PC-3 (cell line): ENCODE data around the gene HTR1E.

Source experiments
- EZH2 ChIP-seq: fragments of 300-600 bp; sonication (generic); IDR thresholded peaks from one replicate; pipeline ENCODE4 v1.6.1; 2017; ENCODE audit warnings: antibody characterized with exemption, mild to moderate bottlenecking, low read length; ENCODE audit not compliant: unreplicated experiment
- TF ChIP-seq, protein P1 (sequence below): fragments of 300-600 bp; sonication (generic); conservative IDR thresholded peaks from 2 replicates; pipeline ENCODE4 v1.5.1; 2017; ENCODE audit warnings: antibody characterized with exemption, low read depth, mild to moderate bottlenecking, low read length

DNA sequence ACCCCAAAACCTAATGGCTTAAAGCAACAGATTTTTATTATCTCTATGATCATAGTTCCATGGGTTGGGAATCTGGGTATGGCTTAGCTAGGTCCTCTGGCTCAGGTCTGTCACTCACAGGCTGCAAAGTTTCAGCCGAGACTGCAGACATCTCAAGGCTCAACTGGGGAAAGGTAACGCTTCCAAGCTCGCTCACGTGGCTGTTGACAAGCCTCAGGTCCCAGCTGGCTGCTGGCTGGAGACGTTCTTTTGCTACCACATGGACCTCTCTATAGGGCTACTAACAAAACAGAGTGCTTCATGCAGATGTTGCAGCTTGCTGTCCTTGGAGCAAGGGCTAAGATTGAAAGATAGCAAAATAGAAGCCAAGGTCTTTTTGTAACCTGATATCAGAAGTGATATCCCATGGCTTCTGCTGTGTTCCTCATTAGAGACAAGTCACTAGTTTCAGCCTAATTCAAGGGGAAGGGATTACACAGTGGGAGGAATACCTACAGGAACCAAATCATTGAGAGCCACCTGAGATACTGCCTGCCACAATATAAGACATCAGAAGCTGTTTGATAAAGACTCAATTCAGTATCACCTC, 6.6 kb downstream of the HTR1E start:
- TF ChIP-seq, protein P1, sequence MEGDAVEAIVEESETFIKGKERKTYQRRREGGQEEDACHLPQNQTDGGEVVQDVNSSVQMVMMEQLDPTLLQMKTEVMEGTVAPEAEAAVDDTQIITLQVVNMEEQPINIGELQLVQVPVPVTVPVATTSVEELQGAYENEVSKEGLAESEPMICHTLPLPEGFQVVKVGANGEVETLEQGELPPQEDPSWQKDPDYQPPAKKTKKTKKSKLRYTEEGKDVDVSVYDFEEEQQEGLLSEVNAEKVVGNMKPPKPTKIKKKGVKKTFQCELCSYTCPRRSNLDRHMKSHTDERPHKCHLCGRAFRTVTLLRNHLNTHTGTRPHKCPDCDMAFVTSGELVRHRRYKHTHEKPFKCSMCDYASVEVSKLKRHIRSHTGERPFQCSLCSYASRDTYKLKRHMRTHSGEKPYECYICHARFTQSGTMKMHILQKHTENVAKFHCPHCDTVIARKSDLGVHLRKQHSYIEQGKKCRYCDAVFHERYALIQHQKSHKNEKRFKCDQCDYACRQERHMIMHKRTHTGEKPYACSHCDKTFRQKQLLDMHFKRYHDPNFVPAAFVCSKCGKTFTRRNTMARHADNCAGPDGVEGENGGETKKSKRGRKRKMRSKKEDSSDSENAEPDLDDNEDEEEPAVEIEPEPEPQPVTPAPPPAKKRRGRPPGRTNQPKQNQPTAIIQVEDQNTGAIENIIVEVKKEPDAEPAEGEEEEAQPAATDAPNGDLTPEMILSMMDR: no peak
- no peak for TF ChIP-seq EZH2
